Measurements from ENCODE around the gene FAM217A.

FAM217A gene

GRCh38 chr6:4021133-4021853 is 57.6 kb downstream of the FAM217A start:
- Histone ChIP-seq H3K36me3 (ENCODE audit: control insufficient read depth, insufficient read depth, low read length, severe bottlenecking) (no peaks in the 10 kb centered on the region), H3K4me3 (ENCODE audit: low read length) (peak overlapping the region; percentile 89), H3K9me3 (ENCODE audit: control insufficient read depth, low read length) (no peaks in the 10 kb centered on the region), H3K27me3 (replicated peaks; ENCODE audit: control insufficient read depth, insufficient read depth, low read length) (no peaks in the 10 kb centered on the region), H3K4me1 (ENCODE audit: control insufficient read depth, insufficient read depth, low read length) (peaks cover 44% of the 10 kb centered on the region), H3K9ac (ENCODE audit: low read length) (peak overlapping the region; percentile 97)
- peak; percentile 99 for DNase-seq (ENCODE audit: low read depth)

GRCh38 chr6:4020822-4021132 is 58.2 kb downstream of the FAM217A start:
- H3K4me1 ChIP-seq (ENCODE audit: control insufficient read depth, insufficient read depth, low read length) = peaks cover 44% of the 10 kb centered on the region
- no peaks in the 10 kb centered on the region for H3K9me3 ChIP-seq (ENCODE audit: control insufficient read depth, low read length)
- H3K4me3 ChIP-seq (ENCODE audit: low read length) = peak overlapping the region; percentile 89
- DNase-seq (ENCODE audit: low read depth) = no peak
- H3K36me3 ChIP-seq (ENCODE audit: control insufficient read depth, insufficient read depth, low read length, severe bottlenecking) = no peaks in the 10 kb centered on the region
- peak overlapping the region; percentile 97 for H3K9ac ChIP-seq (ENCODE audit: low read length)
- H3K27me3 ChIP-seq (replicated peaks; ENCODE audit: control insufficient read depth, insufficient read depth, low read length) = no peaks in the 10 kb centered on the region

GRCh38 chr6:4018924-4019236 is 60.1 kb downstream of the FAM217A start:
- no peak for DNase-seq (ENCODE audit: low read depth)
- peak overlapping the region; percentile 97 for H3K9ac ChIP-seq (ENCODE audit: low read length)
- peaks cover 4% of the 10 kb centered on the region for H3K36me3 ChIP-seq (ENCODE audit: control insufficient read depth, insufficient read depth, low read length, severe bottlenecking)
- peaks cover 38% of the 10 kb centered on the region for H3K4me1 ChIP-seq (ENCODE audit: control insufficient read depth, insufficient read depth, low read length)
- peak overlapping the region; percentile 95 for H3K4me3 ChIP-seq (ENCODE audit: low read length)
- no peaks in the 10 kb centered on the region for H3K27me3 ChIP-seq (replicated peaks; ENCODE audit: control insufficient read depth, insufficient read depth, low read length)
- no peaks in the 10 kb centered on the region for H3K9me3 ChIP-seq (ENCODE audit: control insufficient read depth, low read length)

Measured in adipocyte (in vitro differentiated cells).